NB4 (cell line): ENCODE measurements around the gene FXYD7.

Experiments used
- MAX ChIP-seq: IDR thresholded peaks from 2 replicates; pipeline ENCODE4 v1.6.1; 2011; ENCODE audit warnings: low read depth, low read length
- MYC ChIP-seq: IDR thresholded peaks from 2 replicates; pipeline ENCODE4 v1.6.1; 2011; ENCODE audit warnings: low read depth, low read length
- POLR2A ChIP-seq: IDR thresholded peaks from 2 replicates; pipeline ENCODE4 v1.6.1; 2011; ENCODE audit warnings: mild to moderate bottlenecking; ENCODE audit not compliant: insufficient read length; ENCODE audit errors: extremely low read depth
- TF ChIP-seq, protein P1 (sequence below): IDR thresholded peaks from one replicate; pipeline ENCODE4 v1.5.1; 2012; ENCODE audit warnings: low read depth, low read length

- TF ChIP-seq, protein P1, sequence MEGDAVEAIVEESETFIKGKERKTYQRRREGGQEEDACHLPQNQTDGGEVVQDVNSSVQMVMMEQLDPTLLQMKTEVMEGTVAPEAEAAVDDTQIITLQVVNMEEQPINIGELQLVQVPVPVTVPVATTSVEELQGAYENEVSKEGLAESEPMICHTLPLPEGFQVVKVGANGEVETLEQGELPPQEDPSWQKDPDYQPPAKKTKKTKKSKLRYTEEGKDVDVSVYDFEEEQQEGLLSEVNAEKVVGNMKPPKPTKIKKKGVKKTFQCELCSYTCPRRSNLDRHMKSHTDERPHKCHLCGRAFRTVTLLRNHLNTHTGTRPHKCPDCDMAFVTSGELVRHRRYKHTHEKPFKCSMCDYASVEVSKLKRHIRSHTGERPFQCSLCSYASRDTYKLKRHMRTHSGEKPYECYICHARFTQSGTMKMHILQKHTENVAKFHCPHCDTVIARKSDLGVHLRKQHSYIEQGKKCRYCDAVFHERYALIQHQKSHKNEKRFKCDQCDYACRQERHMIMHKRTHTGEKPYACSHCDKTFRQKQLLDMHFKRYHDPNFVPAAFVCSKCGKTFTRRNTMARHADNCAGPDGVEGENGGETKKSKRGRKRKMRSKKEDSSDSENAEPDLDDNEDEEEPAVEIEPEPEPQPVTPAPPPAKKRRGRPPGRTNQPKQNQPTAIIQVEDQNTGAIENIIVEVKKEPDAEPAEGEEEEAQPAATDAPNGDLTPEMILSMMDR, result no peak
- TF ChIP-seq POLR2A, result no peak
- no peak for TF ChIP-seq MAX
- no peak for TF ChIP-seq MYC
These were observed 32.1 kb upstream of the FXYD7 start for GRCh38 chr19:35110974-35111373.
